Adrenal gland (tissue), 12 donors: ENCODE results near the gene PPP1R14B. TPM values are rescaled to one million over a fixed set of nuclear protein-coding genes. Genes with fewer than 3 reads are reported as not detected.

Source experiments
- DNase-seq, 7 donors: peaks; one replicate each; pipeline ENCODE4 v3.0.0-alpha.2; 2019 to 2020
- H3K27ac ChIP-seq, 5 donors: fragments of 200-600 bp; sonication (generic) in 4 of 5; 1 replicate in 3 of 5; 2 replicates in 2 of 5; pipeline versions ENCODE4 v1.5.1 to v1.8.0; 2016 to 2020; ENCODE audit warnings: mild to moderate bottlenecking in 1 of 5
- H3K27me3 ChIP-seq: fragments of 200-600 bp; 2 replicates; pipeline ENCODE4 v1.8.0; 2021
- H3K36me3 ChIP-seq, 2 donors: fragments of 200-600 bp; replicated peaks in 1 of 2; 1 replicate in 1 of 2; 2 replicates in 1 of 2; pipeline versions ENCODE4 v1.5.1 to v1.8.0; 2018 to 2022
- H3K4me1 ChIP-seq, 2 donors: fragments of 200-600 bp; replicated peaks in 1 of 2; 1 replicate in 1 of 2; 2 replicates in 1 of 2; pipeline versions ENCODE4 v1.5.1 to v1.8.0; 2018 to 2021
- H3K4me3 ChIP-seq, 4 donors: fragments of 200-600 bp; sonication (generic) in 3 of 4; one replicate each; pipeline ENCODE4 v1.5.1; 2016 to 2018
- H3K9me3 ChIP-seq, 3 donors: fragments of 200-600 bp; sonication (generic) in 1 of 3; replicated peaks in 1 of 3; 1 replicate in 2 of 3; 2 replicates in 1 of 3; pipeline versions ENCODE4 v1.5.1 to v1.8.0; 2016 to 2021
- POLR2A ChIP-seq, 2 donors: fragments of 450-650 bp; IDR thresholded peaks; one replicate each; pipeline ENCODE4 v1.6.1; 2017; ENCODE audit warnings: antibody characterized with exemption in 2 of 2, mild to moderate bottlenecking in 2 of 2, moderate library complexity in 1 of 2
- WGBS, 4 donors: extraction: QIAGEN DNeasy Blood & Tissue Kit in 2 of 4; methylation state at CpG; one replicate each; pipeline versions ENCODE4 v1.1.5 to v1.1.7; 2013 to 2017; 5-methylcytosine and 5-hydroxymethylcytosine counted together
- intact Hi-C, 2 donors: fragments of 100-400 bp; cut with DNase I; formaldehyde crosslinking; loops; one replicate each; pipeline versions ENCODE4 v1.14.1 to v1.15.0; 2022 to 2023
- polyA plus RNA-seq, 3 donors: library from polyadenylated mRNA; stranded (reverse); fragments of 200-250 nt in 2 of 3; fragments of 350-450 nt in 1 of 3; fragmentation: Illumina TruSeq in 1 of 3; extraction: RNeasy Lipid Tissue Mini Kit (QIAGEN cat#74804) in 1 of 3; gene quantifications; one replicate each; pipeline ENCODE4 v1.2.3, GENCODE V29; 2013 to 2014
- total RNA-seq, 9 donors: library from RNA; depleted of rRNA in 4 of 9; stranded (reverse); fragments of >200 nt in 4 of 9; fragments of 120-200 nt in 1 of 9; fragmentation: NEBNext Ultra II Directional in 1 of 9; extraction: Animal tissue kit (Norgen Biotek cat#: 25700) in 1 of 9; gene quantifications; one replicate each; pipeline versions ENCODE4 v1.1.0 to v1.2.4, GENCODE V29; 2013 to 2023
- TF ChIP-seq, protein P1 (sequence below), 6 experiments: fragments of 450-650 bp in 4 of 6; fragments of 200-600 bp in 2 of 6; sonication (generic) in 1 of 6; IDR thresholded peaks; 1 replicate in 5 of 6; 2 replicates in 1 of 6; pipeline versions ENCODE4 v1.5.1 to v1.8.0; 2016 to 2021; ENCODE audit warnings: antibody characterized with exemption in 6 of 6, mild to moderate bottlenecking in 2 of 6, moderate library complexity in 1 of 6
- donor health status: healthy with polysubstance abuse.
- donor health status: Bipolar disorder and iron deficiency.
- donor health status: DM: yes; HTN: yes; CAD: no.
- donor health status: DM: no; HTN: no; CAD: no.
- donor health status: DM: no; HTN: no; CAD: no.
- donor health status: DM: yes; HTN: yes; CAD: no.

PPP1R14B gene
- total and polyA plus RNA-seq, 12 donors = 77.2 to 331 (median 131) TPM

DNA sequence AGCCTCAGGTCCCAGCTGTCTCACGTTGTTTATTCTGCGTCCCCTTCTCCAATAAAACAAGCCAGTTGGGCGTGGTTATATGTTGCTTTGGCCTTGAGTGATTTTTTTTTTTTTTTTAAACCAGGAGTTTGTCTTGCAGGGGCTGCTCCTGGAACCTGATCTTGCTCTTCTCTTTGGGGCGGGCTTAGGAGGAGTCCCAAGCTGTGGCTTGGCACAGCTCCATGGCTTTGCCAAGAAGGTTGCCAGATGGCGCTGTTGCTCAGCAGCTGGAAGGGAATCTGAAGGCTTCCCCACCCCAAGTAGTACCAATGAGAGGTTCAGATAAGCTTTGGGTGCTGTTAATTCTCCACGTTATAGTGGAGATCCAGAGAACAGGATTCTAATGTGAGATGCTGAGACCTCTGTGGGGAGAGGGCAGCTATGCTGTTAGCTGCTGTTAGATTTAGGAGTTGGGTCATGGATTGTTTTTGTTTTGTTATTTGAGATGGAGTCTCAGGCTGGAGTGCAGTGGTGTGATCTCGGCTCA lies 42.2 kb downstream of the PPP1R14B start:
- no peak for TF ChIP-seq POLR2A (IDR thresholded peaks at IDR 0.05)
- TF ChIP-seq, protein P1, sequence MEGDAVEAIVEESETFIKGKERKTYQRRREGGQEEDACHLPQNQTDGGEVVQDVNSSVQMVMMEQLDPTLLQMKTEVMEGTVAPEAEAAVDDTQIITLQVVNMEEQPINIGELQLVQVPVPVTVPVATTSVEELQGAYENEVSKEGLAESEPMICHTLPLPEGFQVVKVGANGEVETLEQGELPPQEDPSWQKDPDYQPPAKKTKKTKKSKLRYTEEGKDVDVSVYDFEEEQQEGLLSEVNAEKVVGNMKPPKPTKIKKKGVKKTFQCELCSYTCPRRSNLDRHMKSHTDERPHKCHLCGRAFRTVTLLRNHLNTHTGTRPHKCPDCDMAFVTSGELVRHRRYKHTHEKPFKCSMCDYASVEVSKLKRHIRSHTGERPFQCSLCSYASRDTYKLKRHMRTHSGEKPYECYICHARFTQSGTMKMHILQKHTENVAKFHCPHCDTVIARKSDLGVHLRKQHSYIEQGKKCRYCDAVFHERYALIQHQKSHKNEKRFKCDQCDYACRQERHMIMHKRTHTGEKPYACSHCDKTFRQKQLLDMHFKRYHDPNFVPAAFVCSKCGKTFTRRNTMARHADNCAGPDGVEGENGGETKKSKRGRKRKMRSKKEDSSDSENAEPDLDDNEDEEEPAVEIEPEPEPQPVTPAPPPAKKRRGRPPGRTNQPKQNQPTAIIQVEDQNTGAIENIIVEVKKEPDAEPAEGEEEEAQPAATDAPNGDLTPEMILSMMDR (IDR thresholded peaks at IDR 0.05) = peak; percentile 38 to 83 (median 78)
- WGBS, 4 donors = 16 to 27% (median 20%) methylated on average over 6 to 7 of the region's 7 CpGs
- Histone ChIP-seq H3K27me3 (no peaks in the 10 kb centered on the region), H3K4me1 (peaks cover 8 to 24% of the 10 kb centered on the region in 2 donors), H3K4me3 (no peak overlapping the region), H3K36me3 (peaks cover 0 to 46% of the 10 kb centered on the region in 2 donors), H3K27ac (peak overlapping the region in 3 of 5 donors; percentile 16 to 29 (median 21)), H3K9me3 (no peaks in the 10 kb centered on the region)
- peak; percentile 89 to 96 (median 93) for DNase-seq
- intact Hi-C loops = loop anchor here in 1 of 2 donors (2.0 kb wide), 1 partner anchor 96 kb away; the partner anchor contains the start of gene CATSPERZ

DNA sequence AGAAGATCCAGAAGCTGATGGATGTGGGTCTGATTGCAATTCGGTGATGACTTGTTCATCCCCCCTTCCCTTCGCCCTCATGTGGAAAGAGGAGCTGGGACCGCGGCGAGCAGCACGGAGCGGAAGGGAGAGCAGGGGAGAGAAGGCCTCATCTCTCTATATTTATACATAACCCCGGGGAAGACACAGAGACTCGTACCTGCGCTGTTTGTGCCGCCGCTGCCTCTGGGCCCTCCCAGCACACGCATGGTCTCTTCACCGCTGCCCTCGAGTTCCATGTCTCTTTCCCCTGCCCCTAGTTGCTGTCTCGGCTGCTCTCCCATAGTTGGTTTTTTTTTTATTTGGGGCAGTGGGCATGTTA lies 42.7 kb downstream of the PPP1R14B start:
- WGBS, 4 donors = 70 to 75% (median 74%) methylated on average over 16 of the region's 16 CpGs
- no peak for TF ChIP-seq POLR2A (IDR thresholded peaks at IDR 0.05)
- TF ChIP-seq, protein P1 (IDR thresholded peaks at IDR 0.05) = no peak
- Histone ChIP-seq H3K9me3 (no peaks in the 10 kb centered on the region), H3K36me3 (peaks cover 0 to 50% of the 10 kb centered on the region in 2 donors), H3K4me3 (no peak overlapping the region), H3K4me1 (peaks cover 8 to 24% of the 10 kb centered on the region in 2 donors), H3K27me3 (no peaks in the 10 kb centered on the region), H3K27ac (peak overlapping the region in 2 of 5 donors; percentile 16 to 29)
- DNase-seq = no peak
- intact Hi-C loops = loop anchor here in 1 of 2 donors (2.0 kb wide), 1 partner anchor 97 kb away; the partner anchor contains the start of gene CATSPERZ

DNA sequence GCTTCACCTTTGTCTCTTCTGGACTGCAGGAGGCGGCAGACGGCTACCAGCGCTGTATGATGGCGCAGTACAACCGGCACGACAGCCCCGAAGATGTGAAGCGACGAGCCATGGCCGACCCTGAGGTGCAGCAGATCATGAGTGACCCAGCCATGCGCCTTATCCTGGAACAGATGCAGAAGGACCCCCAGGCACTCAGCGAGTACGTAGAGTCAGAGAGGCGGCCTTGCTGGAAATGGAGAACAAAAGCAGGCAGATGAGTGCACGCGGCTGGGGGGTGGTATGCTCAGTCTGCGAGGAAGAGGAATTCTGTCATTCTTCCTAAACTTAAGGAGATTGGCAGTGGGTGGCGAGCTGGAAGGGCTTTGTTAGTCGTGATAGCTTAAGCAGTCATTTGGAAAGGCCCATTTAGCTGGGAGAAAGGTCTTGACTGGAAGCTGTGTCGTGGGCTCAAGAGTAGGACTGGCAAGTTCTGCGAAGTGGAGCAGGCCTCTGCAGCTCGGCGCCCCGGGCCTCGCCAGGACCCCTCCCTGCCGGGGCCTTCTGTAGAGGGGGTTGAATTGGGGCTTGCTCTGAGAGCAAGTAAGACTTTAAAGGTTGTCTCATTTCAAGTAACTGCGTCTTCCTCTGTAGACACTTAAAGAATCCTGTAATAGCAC lies 43.2 kb downstream of the PPP1R14B start:
- H3K36me3 ChIP-seq = peaks cover 0 to 55% of the 10 kb centered on the region in 2 donors
- TF ChIP-seq POLR2A (IDR thresholded peaks at IDR 0.05) = no peak
- TF ChIP-seq, protein P1 (IDR thresholded peaks at IDR 0.05) = no peak
- no peak overlapping the region for H3K27ac ChIP-seq
- DNase-seq = peak in 1 of 7 donors; percentile 15
- no peaks in the 10 kb centered on the region for H3K9me3 ChIP-seq
- H3K4me3 ChIP-seq = no peak overlapping the region
- intact Hi-C loops = loop anchor here in 1 of 2 donors (2.0 kb wide), 1 partner anchor 97 kb away; the partner anchor contains the start of gene CATSPERZ
- H3K4me1 ChIP-seq = peaks cover 8 to 22% of the 10 kb centered on the region in 2 donors
- 78 to 88% (median 83%) methylated on average over 23 to 27 of the region's 27 CpGs for WGBS, 4 donors
- no peaks in the 10 kb centered on the region for H3K27me3 ChIP-seq

DNA sequence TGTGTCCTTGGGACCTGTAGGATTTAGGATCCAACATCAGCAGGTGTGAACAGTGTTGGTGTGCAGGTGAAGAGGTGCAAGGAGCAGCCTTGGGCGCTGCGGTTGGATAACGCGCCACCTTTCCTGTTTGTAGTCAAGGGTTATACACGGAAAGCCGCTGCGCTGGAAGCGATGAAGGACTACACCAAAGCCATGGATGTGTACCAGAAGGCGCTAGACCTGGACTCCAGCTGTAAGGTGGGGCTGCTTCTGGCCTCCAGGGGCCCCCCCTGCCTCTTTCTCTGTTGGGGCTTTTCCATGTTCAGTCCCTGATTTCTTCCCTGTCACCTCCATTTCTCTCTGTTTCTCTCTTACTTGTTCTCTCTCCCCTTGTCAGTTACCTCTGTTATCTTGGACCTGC lies 43.8 kb downstream of the PPP1R14B start:
- intact Hi-C loops = no loop called here

More for the DNA sequence above, 43.8 kb downstream of the PPP1R14B start:
- Histone ChIP-seq H3K4me1 (peaks cover 8 to 21% of the 10 kb centered on the region in 2 donors), H3K36me3 (peaks cover 0 to 60% of the 10 kb centered on the region in 2 donors), H3K4me3 (no peak overlapping the region), H3K27me3 (no peaks in the 10 kb centered on the region), H3K27ac (no peak overlapping the region), H3K9me3 (no peaks in the 10 kb centered on the region)
- WGBS, 4 donors = 91 to 97% (median 95%) methylated on average over 9 of the region's 9 CpGs
- DNase-seq = peak in 1 of 7 donors; percentile 13
- TF ChIP-seq POLR2A (IDR thresholded peaks at IDR 0.05) = no peak
- TF ChIP-seq, protein P1 (IDR thresholded peaks at IDR 0.05) = no peak
